Glomerular visceral epithelial cell (primary cell): ENCODE measurements around the gene ZNF385D.

ENCODE experiments used
- DNase-seq: peaks from one replicate; pipeline ENCODE4 v3.0.0-alpha.2; 2016; ENCODE audit errors: extremely low spot score

Gene ZNF385D

GRCh38 chr3:21672303-21672702 is 78.7 kb downstream of the ZNF385D start:
- DNase-seq = peak; percentile 85

GRCh38 chr3:21670386-21670785 is 80.6 kb downstream of the ZNF385D start:
- no peak for DNase-seq

- DNase-seq = no peak
Measured at GRCh38 chr3:21668012-21668411, 83.0 kb downstream of the ZNF385D start.

- no peak for DNase-seq
Measured at GRCh38 chr3:21665444-21666100, 85.4 kb downstream of the ZNF385D start.

GRCh38 chr3:21664996-21665395 is 86.0 kb downstream of the ZNF385D start:
- no peak for DNase-seq

GRCh38 chr3:21662403-21662802 is 88.6 kb downstream of the ZNF385D start:
- DNase-seq = no peak

- no peak for DNase-seq
Measured at GRCh38 chr3:21654662-21655061, 96.3 kb downstream of the ZNF385D start.

- no peak for DNase-seq
Measured at GRCh38 chr3:21654241-21654640, 96.8 kb downstream of the ZNF385D start.

GRCh38 chr3:21649519-21649918 is 101.5 kb downstream of the ZNF385D start:
- no peak for DNase-seq

GRCh38 chr3:21647961-21648360 is 103.0 kb downstream of the ZNF385D start:
- no peak for DNase-seq

GRCh38 chr3:21645121-21645897 is 105.7 kb downstream of the ZNF385D start:
- DNase-seq = peak; percentile 8

GRCh38 chr3:21644268-21644667 is 106.7 kb downstream of the ZNF385D start:
- DNase-seq = no peak

- no peak for DNase-seq
Measured at GRCh38 chr3:21643752-21644151, 107.3 kb downstream of the ZNF385D start.

- DNase-seq = no peak
Measured at GRCh38 chr3:21642433-21642832, 108.6 kb downstream of the ZNF385D start.

GRCh38 chr3:21641959-21642358 is 109.1 kb downstream of the ZNF385D start:
- no peak for DNase-seq

GRCh38 chr3:21638488-21638887 is 112.5 kb downstream of the ZNF385D start:
- DNase-seq = no peak

- DNase-seq = no peak
Measured at GRCh38 chr3:21634112-21634511, 116.9 kb downstream of the ZNF385D start.

GRCh38 chr3:21624524-21624923 is 126.5 kb downstream of the ZNF385D start:
- DNase-seq = no peak

- DNase-seq = peak; percentile 66
Measured at GRCh38 chr3:21621181-21621651, 129.8 kb downstream of the ZNF385D start.

GRCh38 chr3:21620511-21621155 is 130.4 kb downstream of the ZNF385D start:
- DNase-seq = peak; percentile 63

- no peak for DNase-seq
Measured at GRCh38 chr3:21618695-21619094, 132.3 kb downstream of the ZNF385D start.

- DNase-seq = no peak
Measured at GRCh38 chr3:21613372-21614070, 137.5 kb downstream of the ZNF385D start.
